A549 (cell line): ENCODE measurements around the gene ITSN2. TPM values are rescaled to one million over a fixed set of nuclear protein-coding genes. Genes with fewer than 3 reads are reported as not detected.

Experiments
- ATAC-seq, 2 experiments: fragments of 200-7000 bp in 1 of 2; fragments of >200 bp in 1 of 2; cut with Nextera tagmentation in 1 of 2; cut with Tn5 transposase in 1 of 2; 3 replicates each; pipeline versions ENCODE4 v1.8.0 to v1.9.1; 2018 to 2020; ENCODE audit warnings: mild to moderate bottlenecking in 1 of 2, moderate library complexity in 1 of 2
- CTCF ChIA-PET: fragments of 300-600 bp; sonication (Branson Sonifier 250); formaldehyde crosslinking; extraction: SDS; loops from one replicate; lab custom pipeline; 2021; ENCODE audit warnings: antibody characterized with exemption, inconsistent platforms; lab: Yijun Ruan, JAX
- POLR2A ChIA-PET: fragments of 350-600 bp; formaldehyde crosslinking; extraction: SDS; loops from one replicate; lab custom pipeline; 2021; ENCODE audit warnings: antibody characterized with exemption, inconsistent platforms; lab: Yijun Ruan, JAX
- DNase-seq, 2 experiments: peaks; one replicate each; pipeline versions ENCODE4 v3.0.0 to v3.0.0-alpha.2; 2011 to 2016; ENCODE audit warnings: low read depth in 1 of 2, low spot score in 1 of 2
- FAIRE-seq: peaks from 2 replicates; lab custom pipeline; 2011; peaks lifted over from hg19 to GRCh38; lab: Jason Lieb, UNC
- H3K27ac ChIP-seq, 2 experiments: fragments of >200 bp; sonication (Bioruptor Twin); formaldehyde crosslinking; 3 replicates each; pipeline ENCODE4 v1.5.1; 2016 to 2017
- H3K4me1 ChIP-seq: fragments of >200 bp; sonication (Bioruptor Twin); formaldehyde crosslinking; 3 replicates; pipeline ENCODE4 v1.6.1; 2016
- H3K4me2 ChIP-seq: fragments of >200 bp; sonication (Bioruptor Twin); formaldehyde crosslinking; 3 replicates; pipeline ENCODE4 v1.6.1; 2016
- H3K4me3 ChIP-seq: fragments of >200 bp; sonication (Bioruptor Twin); formaldehyde crosslinking; 3 replicates; pipeline ENCODE4 v1.5.1; 2016
- H3K9me3 ChIP-seq: fragments of >200 bp; sonication (Bioruptor Twin); formaldehyde crosslinking; 3 replicates; pipeline ENCODE4 v1.6.1; 2016
- CHD4 ChIP-seq: fragments of 200-600 bp; sonication (generic); IDR thresholded peaks from 2 replicates; pipeline ENCODE4 v1.6.1; 2016; ENCODE audit warnings: antibody characterized with exemption, mild to moderate bottlenecking, borderline replicate concordance
- ESRRA ChIP-seq: fragments of 150-350 bp; IDR thresholded peaks from 2 replicates; pipeline ENCODE4 v1.6.1; 2014; ENCODE audit warnings: mild to moderate bottlenecking, low read length, borderline replicate concordance
- HEYL ChIP-seq: fragments of 250-450 bp; sonication (Bioruptor Pico); IDR thresholded peaks from 2 replicates; pipeline ENCODE4 v1.8.0; 2021; ENCODE audit warnings: mild to moderate bottlenecking, moderate library complexity
- HOXB13 ChIP-seq: fragments of 250-450 bp; sonication (Bioruptor Pico); IDR thresholded peaks from 2 replicates; pipeline ENCODE4 v1.5.0; 2020; ENCODE audit warnings: low read depth, mild to moderate bottlenecking, moderate library complexity
- HOXB5 ChIP-seq: fragments of 250-450 bp; sonication (Bioruptor Pico); IDR thresholded peaks from 2 replicates; pipeline ENCODE4 v1.5.0; 2020; ENCODE audit warnings: mild to moderate bottlenecking, moderate library complexity
- MAZ ChIP-seq: fragments of 150-350 bp; IDR thresholded peaks from 2 replicates; pipeline ENCODE4 v1.6.1; 2014; ENCODE audit warnings: antibody characterized with exemption, low read depth, low read length, borderline replicate concordance
- NFE2L2 ChIP-seq: fragments of 150-350 bp; conservative IDR thresholded peaks from 2 replicates; pipeline ENCODE4 v1.6.1; 2014; ENCODE audit warnings: low read length
- NR3C1 ChIP-seq: fragments of >200 bp; sonication (Bioruptor Twin); formaldehyde crosslinking; IDR thresholded peaks from 3 replicates; pipeline ENCODE4 v1.6.1; 2017
- PHF8 ChIP-seq: fragments of 200-600 bp; sonication (generic); IDR thresholded peaks from 2 replicates; pipeline ENCODE4 v1.6.1; 2016; ENCODE audit warnings: low read depth, mild to moderate bottlenecking, antibody characterized with exemption, moderate library complexity, borderline replicate concordance
- POLR2AphosphoS2 ChIP-seq: conservative IDR thresholded peaks from 2 replicates; pipeline ENCODE4 v1.6.1; 2012; ENCODE audit warnings: low read length, improper control_type of control experiment, inconsistent platforms
- RFX5 ChIP-seq: fragments of 450-650 bp; IDR thresholded peaks from 2 replicates; pipeline ENCODE4 v1.7.1; 2014; ENCODE audit warnings: antibody characterized with exemption, mild to moderate bottlenecking, moderate library complexity
- RNF2 ChIP-seq: fragments of 200-600 bp; sonication (generic); IDR thresholded peaks from 2 replicates; pipeline ENCODE4 v1.6.1; 2016; ENCODE audit warnings: low read depth, mild to moderate bottlenecking, antibody characterized with exemption, moderate library complexity, borderline replicate concordance
- ZFP36 ChIP-seq: fragments of 450-650 bp; IDR thresholded peaks from 2 replicates; pipeline ENCODE4 v1.6.1; 2014; ENCODE audit warnings: borderline replicate concordance; ENCODE audit not compliant: partially characterized antibody
- ZNF302 ChIP-seq: fragments of 250-450 bp; sonication (Bioruptor Pico); IDR thresholded peaks from 2 replicates; pipeline ENCODE4 v1.9.0; 2021; ENCODE audit warnings: inconsistent platforms, mild to moderate bottlenecking, moderate library complexity
- WGBS: methylation state at CpG from one replicate; pipeline ENCODE4 v1.1.6; 2017; ENCODE audit errors: missing lambda C conversion rate; 5-methylcytosine and 5-hydroxymethylcytosine counted together
- polyA plus RNA-seq, 4 experiments: library from polyadenylated mRNA; depleted of rRNA in 3 of 4; stranded (reverse); fragments of >200 nt; fragmentation: RNase III in 1 of 4; extraction: RNeasy Plus Mini Kit Qiagen cat#74134 plus additional on column Dnase treatment in 1 of 4; gene quantifications; 2 replicates in 3 of 4; 3 replicates in 1 of 4; pipeline ENCODE4 v1.2.3, GENCODE V29; 2011 to 2017
- TF ChIP-seq, protein P1 (sequence below): IDR thresholded peaks from 2 replicates; pipeline ENCODE4 v1.6.1; 2012
- TF ChIP-seq, protein P2 (sequence below): fragments of >200 bp; sonication (Bioruptor Twin); formaldehyde crosslinking; IDR thresholded peaks from 3 replicates; pipeline ENCODE4 v1.5.1; 2016
- TF ChIP-seq, protein P3 (sequence below): fragments of 250-450 bp; sonication (Bioruptor Pico); IDR thresholded peaks from 2 replicates; pipeline ENCODE4 v1.5.0; 2021; ENCODE audit warnings: mild to moderate bottlenecking, moderate library complexity, borderline replicate concordance
- TF ChIP-seq, protein P4 (sequence below): IDR thresholded peaks from 2 replicates; pipeline ENCODE4 v1.6.1; 2012
- TF ChIP-seq, protein P5 (sequence below): fragments of 150-350 bp; IDR thresholded peaks from 2 replicates; pipeline ENCODE4 v1.6.1; 2014; ENCODE audit warnings: low read depth, mild to moderate bottlenecking, low read length
- TF ChIP-seq, protein P6 (sequence below): fragments of >200 bp; sonication (Bioruptor Twin); formaldehyde crosslinking; IDR thresholded peaks from 3 replicates; pipeline ENCODE4 v1.6.1; 2016

Gene ITSN2
- polyA plus RNA-seq, 2 of the 4 experiments (the other 2 are of a cell fraction) = 19.8 to 48.3 TPM

DNA sequence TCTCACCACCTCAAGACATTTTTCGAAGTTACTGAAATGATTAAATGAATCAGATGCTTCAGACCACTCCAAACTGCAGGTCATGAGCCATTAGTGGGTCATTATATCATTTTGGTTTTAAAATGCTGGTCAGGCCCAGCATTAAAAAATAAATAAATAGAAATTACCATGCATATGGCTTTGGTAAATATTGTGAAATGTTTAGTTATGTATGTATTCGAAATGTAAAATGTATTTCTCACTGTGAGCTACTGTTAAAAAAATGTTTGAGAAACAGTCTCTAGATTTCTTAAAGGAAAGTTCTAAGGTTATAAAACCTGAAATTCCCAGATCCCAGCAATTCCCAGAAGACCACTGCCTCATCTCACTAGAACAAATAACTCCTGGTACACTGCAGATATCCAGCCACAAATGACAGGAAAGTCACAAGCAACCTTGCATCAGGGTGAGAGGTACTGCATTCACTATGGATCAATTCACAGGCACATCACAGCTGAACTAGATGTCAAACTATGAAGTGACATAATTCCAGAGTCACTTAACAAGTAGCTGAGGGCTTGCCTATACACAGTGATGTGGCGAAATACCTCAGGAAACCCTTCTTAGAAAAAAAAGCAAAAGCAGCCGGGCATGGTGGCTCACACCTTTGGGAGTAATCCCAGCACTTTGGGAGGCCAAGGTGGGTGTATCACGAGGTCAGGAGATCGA is 138.8 kb downstream of the ITSN2 start:
- no peak for ATAC-seq
- ChIA-PET CTCF (interaction anchor here (1.0 to 2.4 kb wide), 3 partner anchors 12 to 137 kb away, joined by 3 to 7 read pairs (median 5); partner anchors contain the start of gene TP53I3), POLR2A (no interaction called here)
- DNase-seq = no peak
- no peak for FAIRE-seq
- H3K4me1 ChIP-seq = no peaks in the 10 kb centered on the region
- TF ChIP-seq, protein P1, sequence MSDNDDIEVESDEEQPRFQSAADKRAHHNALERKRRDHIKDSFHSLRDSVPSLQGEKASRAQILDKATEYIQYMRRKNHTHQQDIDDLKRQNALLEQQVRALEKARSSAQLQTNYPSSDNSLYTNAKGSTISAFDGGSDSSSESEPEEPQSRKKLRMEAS = no peak
- TF ChIP-seq ZFP36 (no peak), ZNF302 (CRISPR knock-in tag) (no peak), HEYL (no peak), MAZ (no peak), PHF8 (no peak), ESRRA (no peak), CHD4 (no peak), NFE2L2 (no peak), NR3C1 (no peak), RFX5 (no peak), POLR2AphosphoS2 (no peak), HOXB13 (CRISPR knock-in tag) (no peak), RNF2 (no peak), HOXB5 (CRISPR knock-in tag) (no peak)
- TF ChIP-seq, protein P2, sequence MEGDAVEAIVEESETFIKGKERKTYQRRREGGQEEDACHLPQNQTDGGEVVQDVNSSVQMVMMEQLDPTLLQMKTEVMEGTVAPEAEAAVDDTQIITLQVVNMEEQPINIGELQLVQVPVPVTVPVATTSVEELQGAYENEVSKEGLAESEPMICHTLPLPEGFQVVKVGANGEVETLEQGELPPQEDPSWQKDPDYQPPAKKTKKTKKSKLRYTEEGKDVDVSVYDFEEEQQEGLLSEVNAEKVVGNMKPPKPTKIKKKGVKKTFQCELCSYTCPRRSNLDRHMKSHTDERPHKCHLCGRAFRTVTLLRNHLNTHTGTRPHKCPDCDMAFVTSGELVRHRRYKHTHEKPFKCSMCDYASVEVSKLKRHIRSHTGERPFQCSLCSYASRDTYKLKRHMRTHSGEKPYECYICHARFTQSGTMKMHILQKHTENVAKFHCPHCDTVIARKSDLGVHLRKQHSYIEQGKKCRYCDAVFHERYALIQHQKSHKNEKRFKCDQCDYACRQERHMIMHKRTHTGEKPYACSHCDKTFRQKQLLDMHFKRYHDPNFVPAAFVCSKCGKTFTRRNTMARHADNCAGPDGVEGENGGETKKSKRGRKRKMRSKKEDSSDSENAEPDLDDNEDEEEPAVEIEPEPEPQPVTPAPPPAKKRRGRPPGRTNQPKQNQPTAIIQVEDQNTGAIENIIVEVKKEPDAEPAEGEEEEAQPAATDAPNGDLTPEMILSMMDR = no peak
- TF ChIP-seq, protein P3, sequence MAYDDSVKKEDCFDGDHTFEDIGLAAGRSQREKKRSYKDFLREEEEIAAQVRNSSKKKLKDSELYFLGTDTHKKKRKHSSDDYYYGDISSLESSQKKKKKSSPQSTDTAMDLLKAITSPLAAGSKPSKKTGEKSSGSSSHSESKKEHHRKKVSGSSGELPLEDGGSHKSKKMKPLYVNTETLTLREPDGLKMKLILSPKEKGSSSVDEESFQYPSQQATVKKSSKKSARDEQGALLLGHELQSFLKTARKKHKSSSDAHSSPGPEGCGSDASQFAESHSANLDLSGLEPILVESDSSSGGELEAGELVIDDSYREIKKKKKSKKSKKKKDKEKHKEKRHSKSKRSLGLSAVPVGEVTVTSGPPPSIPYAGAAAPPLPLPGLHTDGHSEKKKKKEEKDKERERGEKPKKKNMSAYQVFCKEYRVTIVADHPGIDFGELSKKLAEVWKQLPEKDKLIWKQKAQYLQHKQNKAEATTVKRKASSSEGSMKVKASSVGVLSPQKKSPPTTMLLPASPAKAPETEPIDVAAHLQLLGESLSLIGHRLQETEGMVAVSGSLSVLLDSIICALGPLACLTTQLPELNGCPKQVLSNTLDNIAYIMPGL (CRISPR knock-in tag) = no peak
- TF ChIP-seq, protein P4, sequence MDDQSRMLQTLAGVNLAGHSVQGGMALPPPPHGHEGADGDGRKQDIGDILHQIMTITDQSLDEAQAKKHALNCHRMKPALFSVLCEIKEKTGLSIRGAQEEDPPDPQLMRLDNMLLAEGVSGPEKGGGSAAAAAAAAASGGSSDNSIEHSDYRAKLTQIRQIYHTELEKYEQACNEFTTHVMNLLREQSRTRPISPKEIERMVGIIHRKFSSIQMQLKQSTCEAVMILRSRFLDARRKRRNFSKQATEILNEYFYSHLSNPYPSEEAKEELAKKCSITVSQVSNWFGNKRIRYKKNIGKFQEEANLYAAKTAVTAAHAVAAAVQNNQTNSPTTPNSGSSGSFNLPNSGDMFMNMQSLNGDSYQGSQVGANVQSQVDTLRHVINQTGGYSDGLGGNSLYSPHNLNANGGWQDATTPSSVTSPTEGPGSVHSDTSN = no peak
- TF ChIP-seq, protein P5, sequence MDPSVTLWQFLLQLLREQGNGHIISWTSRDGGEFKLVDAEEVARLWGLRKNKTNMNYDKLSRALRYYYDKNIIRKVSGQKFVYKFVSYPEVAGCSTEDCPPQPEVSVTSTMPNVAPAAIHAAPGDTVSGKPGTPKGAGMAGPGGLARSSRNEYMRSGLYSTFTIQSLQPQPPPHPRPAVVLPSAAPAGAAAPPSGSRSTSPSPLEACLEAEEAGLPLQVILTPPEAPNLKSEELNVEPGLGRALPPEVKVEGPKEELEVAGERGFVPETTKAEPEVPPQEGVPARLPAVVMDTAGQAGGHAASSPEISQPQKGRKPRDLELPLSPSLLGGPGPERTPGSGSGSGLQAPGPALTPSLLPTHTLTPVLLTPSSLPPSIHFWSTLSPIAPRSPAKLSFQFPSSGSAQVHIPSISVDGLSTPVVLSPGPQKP = no peak
- TF ChIP-seq, protein P6, sequence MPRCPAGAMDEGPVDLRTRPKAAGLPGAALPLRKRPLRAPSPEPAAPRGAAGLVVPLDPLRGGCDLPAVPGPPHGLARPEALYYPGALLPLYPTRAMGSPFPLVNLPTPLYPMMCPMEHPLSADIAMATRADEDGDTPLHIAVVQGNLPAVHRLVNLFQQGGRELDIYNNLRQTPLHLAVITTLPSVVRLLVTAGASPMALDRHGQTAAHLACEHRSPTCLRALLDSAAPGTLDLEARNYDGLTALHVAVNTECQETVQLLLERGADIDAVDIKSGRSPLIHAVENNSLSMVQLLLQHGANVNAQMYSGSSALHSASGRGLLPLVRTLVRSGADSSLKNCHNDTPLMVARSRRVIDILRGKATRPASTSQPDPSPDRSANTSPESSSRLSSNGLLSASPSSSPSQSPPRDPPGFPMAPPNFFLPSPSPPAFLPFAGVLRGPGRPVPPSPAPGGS = no peak
- H3K4me2 ChIP-seq = no peak overlapping the region
- no peaks in the 10 kb centered on the region for H3K9me3 ChIP-seq
- H3K27ac ChIP-seq = no peak overlapping the region
- WGBS = 83% methylated on average over 6 of the region's 6 CpGs
- no peak overlapping the region for H3K4me3 ChIP-seq
